HUES64 (cell line): ENCODE measurements around the gene SYT11.

Experiments
- H3K27ac ChIP-seq: 2 replicates; pipeline ENCODE4 v1.7.0; 2013; ENCODE audit warnings: low read depth, low read length, inconsistent platforms
- H3K27me3 ChIP-seq: 2 replicates; pipeline ENCODE4 v1.6.1; 2013; ENCODE audit warnings: mild to moderate bottlenecking, low read length; ENCODE audit not compliant: insufficient read depth
- H3K36me3 ChIP-seq: 2 replicates; pipeline ENCODE4 v1.6.1; 2013; ENCODE audit warnings: mild to moderate bottlenecking, low read length; ENCODE audit not compliant: insufficient read depth
- H3K4me1 ChIP-seq: 2 replicates; pipeline ENCODE4 v1.6.1; 2013; ENCODE audit warnings: mild to moderate bottlenecking, low read length, moderate library complexity; ENCODE audit not compliant: insufficient read depth
- H3K4me3 ChIP-seq: 2 replicates; pipeline ENCODE4 v1.5.1; 2013; ENCODE audit warnings: mild to moderate bottlenecking, low read length, moderate library complexity
- H3K9ac ChIP-seq: 2 replicates; pipeline ENCODE4 v1.6.1; 2013; ENCODE audit warnings: mild to moderate bottlenecking, low read depth, low read length
- H3K9me3 ChIP-seq: 2 replicates; pipeline ENCODE4 v1.6.1; 2013; ENCODE audit warnings: low read depth, low read length; ENCODE audit not compliant: insufficient read depth
- WGBS: fragments of 150-250, 120-280 bp; methylation state at CpG from one replicate; pipeline ENCODE4 v1.1.7; 2013; ENCODE audit warnings: missing lambda C conversion rate; 5-methylcytosine and 5-hydroxymethylcytosine counted together

SYT11 gene

DNA sequence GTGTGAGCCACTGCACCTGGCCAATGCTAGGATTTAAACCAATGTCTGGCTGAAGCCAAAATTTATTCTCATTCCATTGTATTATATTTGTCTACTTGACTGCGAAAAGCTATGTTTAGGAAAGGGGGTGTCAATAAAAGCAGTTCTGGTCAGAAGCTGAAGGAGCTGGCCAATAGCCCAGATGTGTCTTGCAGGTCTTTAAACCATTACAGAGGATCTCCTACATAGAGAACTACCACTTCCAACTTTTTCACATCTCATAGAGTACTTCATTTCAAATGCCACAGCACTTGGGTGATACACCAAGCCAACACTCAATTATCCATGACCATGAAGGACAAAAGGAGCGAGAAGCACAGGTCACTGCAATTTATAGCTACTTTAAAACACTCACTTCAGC lies 2.5 kb downstream of the SYT11 start:
- no peaks in the 10 kb centered on the region for H3K9me3 ChIP-seq
- WGBS: 93% methylated on average over 1 of the region's 2 CpGs
- no peak overlapping the region for H3K9ac ChIP-seq
- H3K4me3 ChIP-seq: no peak overlapping the region
- H3K27me3 ChIP-seq: peaks cover 6% of the 10 kb centered on the region; the same call in 1 of the 2 replicates
- H3K4me1 ChIP-seq: no peaks in the 10 kb centered on the region; the same call in 1 of the 2 replicates
- H3K36me3 ChIP-seq: no peaks in the 10 kb centered on the region
- no peak overlapping the region for H3K27ac ChIP-seq

DNA sequence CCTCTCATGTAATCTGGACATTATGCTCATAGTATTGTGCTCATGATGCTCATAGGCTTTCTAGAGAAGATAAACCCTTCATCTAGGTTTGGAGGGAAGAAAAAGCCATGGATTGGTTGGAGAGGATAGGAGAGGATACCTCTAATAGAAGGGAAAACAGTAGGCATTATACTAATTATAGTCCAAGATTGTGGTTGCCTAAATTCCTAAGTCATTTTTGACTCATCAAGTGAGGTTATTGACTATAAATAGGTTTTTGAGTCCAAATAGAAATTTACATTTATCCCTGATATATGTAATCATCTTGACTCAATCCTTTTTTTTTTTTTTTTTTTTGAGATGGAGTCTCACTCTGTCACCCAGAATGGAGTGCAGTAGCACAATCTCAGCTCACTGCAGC lies 5.0 kb downstream of the SYT11 start:
- peaks cover 6% of the 10 kb centered on the region; the same call in 1 of the 2 replicates for H3K27me3 ChIP-seq
- H3K4me1 ChIP-seq: no peaks in the 10 kb centered on the region; the same call in 1 of the 2 replicates
- no peaks in the 10 kb centered on the region for H3K36me3 ChIP-seq
- no peaks in the 10 kb centered on the region for H3K9me3 ChIP-seq
- H3K27ac ChIP-seq: no peak overlapping the region
- no peak overlapping the region for H3K9ac ChIP-seq
- no peak overlapping the region for H3K4me3 ChIP-seq

DNA sequence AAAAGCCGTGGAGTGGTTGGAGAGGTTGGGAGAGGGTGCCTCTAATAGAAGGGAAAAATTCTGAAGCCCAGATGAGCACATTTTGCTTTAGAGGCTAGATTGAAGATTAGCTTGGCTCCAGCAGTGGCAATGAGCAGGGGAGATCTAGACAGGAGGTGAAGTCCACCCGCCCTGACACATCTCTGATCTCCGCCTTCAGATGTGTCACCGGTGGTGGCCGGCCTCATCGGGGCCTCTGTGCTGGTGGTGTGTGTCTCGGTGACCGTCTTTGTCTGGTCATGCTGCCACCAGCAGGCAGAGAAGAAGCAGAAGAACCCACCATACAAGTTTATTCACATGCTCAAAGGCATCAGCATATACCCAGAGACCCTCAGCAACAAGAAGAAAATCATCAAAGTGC lies 8.4 kb downstream of the SYT11 start:
- H3K27me3 ChIP-seq: no peaks in the 10 kb centered on the region; the same call in 1 of the 2 replicates
- H3K4me1 ChIP-seq: no peaks in the 10 kb centered on the region
- H3K36me3 ChIP-seq: no peaks in the 10 kb centered on the region
- H3K4me3 ChIP-seq: no peak overlapping the region
- H3K9me3 ChIP-seq: no peaks in the 10 kb centered on the region
- no peak overlapping the region for H3K27ac ChIP-seq
- WGBS: 89% methylated on average over 8 of the region's 8 CpGs
- no peak overlapping the region for H3K9ac ChIP-seq

DNA sequence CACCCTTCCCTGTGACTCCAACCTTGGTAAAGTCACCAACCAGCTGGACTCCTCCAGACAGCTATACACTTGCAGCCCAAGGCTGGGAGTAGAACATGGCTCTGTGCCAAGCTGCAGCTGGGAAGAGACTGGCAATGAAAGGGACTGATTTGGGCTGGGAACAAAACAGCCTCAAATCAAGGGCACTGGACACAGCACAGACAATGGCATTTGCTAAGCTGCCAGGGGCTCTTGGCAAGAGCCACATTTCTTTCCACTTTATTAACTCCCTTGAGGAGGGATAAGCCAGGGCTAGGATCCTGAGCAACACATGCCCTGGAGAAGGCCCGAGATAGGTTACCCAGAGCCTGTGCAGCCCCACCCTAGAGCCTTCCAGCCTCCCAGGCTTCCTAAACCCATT lies 12.0 kb downstream of the SYT11 start:
- Histone ChIP-seq H3K9ac (no peak overlapping the region), H3K4me3 (no peak overlapping the region), H3K27me3 (no peaks in the 10 kb centered on the region; the same call in 1 of the 2 replicates), H3K9me3 (no peaks in the 10 kb centered on the region), H3K36me3 (no peaks in the 10 kb centered on the region), H3K4me1 (no peaks in the 10 kb centered on the region), H3K27ac (no peak overlapping the region)
- WGBS: 86% methylated on average over 1 of the region's 1 CpG

- H3K27me3 ChIP-seq: no peaks in the 10 kb centered on the region; the same call in 1 of the 2 replicates
- H3K27ac ChIP-seq: no peak overlapping the region
- 95% methylated on average over 5 of the region's 5 CpGs for WGBS
- no peaks in the 10 kb centered on the region for H3K4me1 ChIP-seq
- no peak overlapping the region for H3K9ac ChIP-seq
- no peaks in the 10 kb centered on the region for H3K9me3 ChIP-seq
- no peak overlapping the region for H3K4me3 ChIP-seq
- no peaks in the 10 kb centered on the region for H3K36me3 ChIP-seq
Measured at GRCh38 chr1:155872527-155872926, 13.2 kb downstream of the SYT11 start.

DNA sequence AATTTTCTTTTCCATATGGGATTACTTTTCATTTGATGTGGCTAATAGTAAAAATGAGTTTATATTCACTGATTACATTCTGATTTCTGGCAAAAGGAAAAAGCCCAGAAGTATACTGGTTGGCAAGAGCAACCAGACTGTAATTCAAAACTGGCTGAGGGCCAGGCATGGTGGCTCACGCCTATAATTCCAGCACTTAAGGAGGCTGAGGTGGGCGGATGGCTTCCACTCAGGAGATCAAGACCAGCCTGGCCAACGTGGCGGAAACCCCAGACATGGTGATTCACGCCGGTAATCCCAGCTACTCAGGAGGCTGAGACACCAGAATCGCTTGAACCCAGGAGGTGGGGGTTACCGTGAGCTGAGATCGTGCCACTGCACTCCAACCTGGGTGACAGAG lies 14.5 kb downstream of the SYT11 start:
- Histone ChIP-seq H3K9ac (no peak overlapping the region), H3K4me1 (no peaks in the 10 kb centered on the region), H3K9me3 (no peaks in the 10 kb centered on the region), H3K27me3 (no peaks in the 10 kb centered on the region; the same call in 1 of the 2 replicates), H3K27ac (no peak overlapping the region), H3K4me3 (no peak overlapping the region), H3K36me3 (no peaks in the 10 kb centered on the region)
- WGBS: 89% methylated on average over 9 of the region's 9 CpGs

DNA sequence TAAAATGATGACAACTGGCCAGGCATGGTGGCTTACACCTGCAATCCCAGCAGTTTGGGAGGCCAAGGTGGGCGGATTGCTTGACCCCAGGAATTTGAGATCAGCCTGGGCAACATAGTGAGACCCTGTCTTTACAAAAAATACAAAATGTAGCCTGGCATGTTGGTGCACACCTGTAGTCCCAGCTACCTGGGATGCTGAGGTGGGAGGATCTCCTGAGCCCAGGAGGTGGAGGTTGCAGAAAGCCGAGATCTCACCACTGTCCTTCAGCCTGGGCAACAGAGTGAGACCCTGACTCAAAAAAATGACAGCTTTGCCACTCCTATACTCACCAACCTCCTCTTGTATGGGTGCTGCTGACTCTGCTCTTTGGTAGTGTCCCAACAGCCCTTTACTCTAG lies 18.6 kb downstream of the SYT11 start:
- no peaks in the 10 kb centered on the region for H3K4me1 ChIP-seq
- WGBS: 92% methylated on average over 2 of the region's 2 CpGs
- H3K9ac ChIP-seq: no peak overlapping the region
- no peaks in the 10 kb centered on the region for H3K9me3 ChIP-seq
- H3K27ac ChIP-seq: no peak overlapping the region
- no peak overlapping the region for H3K4me3 ChIP-seq
- H3K36me3 ChIP-seq: no peaks in the 10 kb centered on the region
- no peaks in the 10 kb centered on the region for H3K27me3 ChIP-seq

- no peaks in the 10 kb centered on the region for H3K36me3 ChIP-seq
- no peak overlapping the region for H3K9ac ChIP-seq
- WGBS: 96% methylated on average over 2 of the region's 2 CpGs
Measured at GRCh38 chr1:155880251-155880650, 20.9 kb downstream of the SYT11 start.

GRCh38 chr1:155880950-155881349 lies 21.6 kb downstream of the SYT11 start:
- H3K9ac ChIP-seq: no peak overlapping the region
- H3K4me1 ChIP-seq: no peaks in the 10 kb centered on the region

More at GRCh38 chr1:155880251-155880650, 20.9 kb downstream of the SYT11 start:
- Histone ChIP-seq H3K27ac (no peak overlapping the region), H3K4me3 (no peak overlapping the region), H3K27me3 (no peaks in the 10 kb centered on the region), H3K9me3 (no peaks in the 10 kb centered on the region), H3K4me1 (no peaks in the 10 kb centered on the region)

GRCh38 chr1:155882235-155882634 lies 22.9 kb downstream of the SYT11 start:
- Histone ChIP-seq H3K4me1 (no peaks in the 10 kb centered on the region), H3K9ac (no peak overlapping the region), H3K9me3 (no peaks in the 10 kb centered on the region), H3K27ac (no peak overlapping the region), H3K36me3 (no peaks in the 10 kb centered on the region), H3K27me3 (no peaks in the 10 kb centered on the region), H3K4me3 (no peak overlapping the region)

More at GRCh38 chr1:155880950-155881349, 21.6 kb downstream of the SYT11 start:
- Histone ChIP-seq H3K27ac (no peak overlapping the region), H3K36me3 (no peaks in the 10 kb centered on the region), H3K4me3 (no peak overlapping the region), H3K27me3 (no peaks in the 10 kb centered on the region), H3K9me3 (no peaks in the 10 kb centered on the region)
- WGBS: 90% methylated on average over 6 of the region's 6 CpGs

DNA sequence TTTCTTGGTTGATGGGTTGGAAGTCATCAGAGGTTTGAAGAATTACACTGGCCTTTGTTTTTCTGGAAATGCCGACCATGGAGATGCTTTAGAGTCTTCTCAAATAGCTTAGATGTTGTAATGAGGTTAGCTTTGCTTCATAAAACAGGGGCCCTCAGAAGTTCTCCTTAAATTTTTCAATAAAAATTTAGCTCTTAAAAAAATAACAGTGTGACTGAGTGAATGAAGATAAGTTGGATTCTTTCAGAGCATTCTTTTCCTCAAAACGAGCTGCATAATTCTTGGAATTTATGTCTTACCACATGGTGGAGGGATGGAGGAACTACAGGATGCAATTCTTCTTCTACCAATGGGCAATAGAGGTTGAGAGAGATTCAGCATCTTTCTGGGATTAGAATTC lies 23.4 kb downstream of the SYT11 start:
- 85% methylated on average over 2 of the region's 2 CpGs for WGBS
- no peak overlapping the region for H3K27ac ChIP-seq
- no peaks in the 10 kb centered on the region for H3K27me3 ChIP-seq
- no peak overlapping the region for H3K9ac ChIP-seq
- H3K4me3 ChIP-seq: no peak overlapping the region
- H3K4me1 ChIP-seq: no peaks in the 10 kb centered on the region
- no peaks in the 10 kb centered on the region for H3K9me3 ChIP-seq
- H3K36me3 ChIP-seq: no peaks in the 10 kb centered on the region
